GM11168 (cell line): ENCODE results near the gene FGF19.

Experiments used
- in situ Hi-C: fragments of 300-500 bp; cut with MboI; formaldehyde crosslinking; loops from one replicate; pipeline ENCODE4 v1.12.0; 2022; ENCODE audit warnings: low sequenced_read_pairs; ENCODE audit not compliant: unreplicated experiment

Gene FGF19

DNA sequence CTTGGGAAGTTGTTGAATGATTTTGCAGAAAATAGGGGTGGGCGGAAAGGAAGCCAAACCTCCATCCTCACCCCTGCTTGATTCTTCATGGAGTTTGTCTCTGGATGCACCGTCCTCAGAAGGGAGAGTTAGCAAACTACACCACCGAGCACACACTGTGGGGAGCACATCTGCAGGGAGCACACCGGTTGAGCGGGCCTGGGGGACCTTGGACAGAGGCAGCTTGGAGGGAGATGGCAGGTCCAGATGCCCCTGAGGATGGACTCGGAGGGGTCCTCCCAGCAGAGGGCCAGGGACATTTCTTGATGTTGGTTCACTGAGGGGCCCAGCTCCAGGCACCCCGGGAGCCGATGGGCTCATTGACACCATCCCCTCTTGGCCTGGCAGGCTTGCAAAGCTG lies 15.1 kb upstream of the FGF19 start:
- in situ Hi-C loops: no loop called here

DNA sequence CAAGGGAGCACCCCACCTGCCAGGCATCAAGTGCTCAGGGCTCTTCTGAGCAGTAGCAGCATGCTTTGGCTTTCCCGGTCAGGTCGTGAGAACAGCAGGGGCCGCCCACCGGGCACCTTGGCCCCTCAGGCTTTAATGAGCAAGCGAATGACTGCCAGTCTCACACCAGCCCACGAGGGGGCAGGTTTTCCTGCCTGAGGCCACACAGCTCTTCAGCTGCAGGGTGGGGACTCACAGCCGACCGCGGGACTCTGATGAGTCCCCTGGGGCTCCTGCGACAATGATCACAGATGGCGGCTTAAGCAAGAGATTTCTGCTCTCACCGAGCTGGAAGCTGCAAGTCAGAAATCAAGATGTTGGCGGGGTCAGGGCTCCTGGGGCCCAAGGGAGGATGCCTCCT lies 14.3 kb upstream of the FGF19 start:
- in situ Hi-C loops: no loop called here

GRCh38 chr11:69716891-69717747 lies 13.3 kb upstream of the FGF19 start:
- in situ Hi-C loops: no loop called here

DNA sequence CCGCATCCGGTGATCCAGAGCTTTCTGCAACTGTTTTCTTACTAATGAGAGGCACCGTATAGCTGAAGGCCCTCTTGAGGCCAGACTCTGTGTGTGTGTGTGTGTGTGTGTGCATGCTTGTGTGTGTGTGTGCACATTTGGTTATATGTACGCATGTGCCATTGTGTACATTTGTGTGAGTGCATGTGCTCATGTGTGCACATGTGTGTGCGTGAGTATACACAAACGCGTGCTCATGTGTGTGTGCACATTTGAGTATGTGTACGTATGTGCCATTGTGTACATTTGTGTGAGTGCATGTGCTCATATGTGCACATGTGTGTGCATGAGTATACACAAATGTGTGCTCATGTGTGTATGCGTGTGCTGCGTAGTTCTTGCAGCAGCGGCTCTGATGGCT lies 12.3 kb upstream of the FGF19 start:
- in situ Hi-C loops: no loop called here

DNA sequence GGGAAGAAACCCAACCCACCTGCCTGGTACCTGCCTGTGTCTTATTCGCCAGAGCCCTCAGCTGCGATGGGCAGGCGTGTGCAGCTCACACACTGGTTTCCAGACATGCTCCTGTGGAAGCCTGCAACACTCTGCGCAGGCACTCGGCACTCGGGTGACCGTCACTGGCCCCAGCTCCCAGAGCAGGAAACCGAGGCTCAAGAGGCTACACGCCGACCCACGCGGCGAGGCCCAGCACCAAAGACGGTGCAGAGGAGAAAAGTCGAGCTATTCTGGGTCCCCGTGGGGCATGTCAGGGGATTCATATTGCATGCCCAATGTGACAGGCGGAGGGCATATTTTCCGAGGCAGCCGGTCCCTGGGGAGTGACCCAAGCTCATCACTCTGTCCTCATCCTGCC lies 11.6 kb upstream of the FGF19 start:
- in situ Hi-C loops: no loop called here

DNA sequence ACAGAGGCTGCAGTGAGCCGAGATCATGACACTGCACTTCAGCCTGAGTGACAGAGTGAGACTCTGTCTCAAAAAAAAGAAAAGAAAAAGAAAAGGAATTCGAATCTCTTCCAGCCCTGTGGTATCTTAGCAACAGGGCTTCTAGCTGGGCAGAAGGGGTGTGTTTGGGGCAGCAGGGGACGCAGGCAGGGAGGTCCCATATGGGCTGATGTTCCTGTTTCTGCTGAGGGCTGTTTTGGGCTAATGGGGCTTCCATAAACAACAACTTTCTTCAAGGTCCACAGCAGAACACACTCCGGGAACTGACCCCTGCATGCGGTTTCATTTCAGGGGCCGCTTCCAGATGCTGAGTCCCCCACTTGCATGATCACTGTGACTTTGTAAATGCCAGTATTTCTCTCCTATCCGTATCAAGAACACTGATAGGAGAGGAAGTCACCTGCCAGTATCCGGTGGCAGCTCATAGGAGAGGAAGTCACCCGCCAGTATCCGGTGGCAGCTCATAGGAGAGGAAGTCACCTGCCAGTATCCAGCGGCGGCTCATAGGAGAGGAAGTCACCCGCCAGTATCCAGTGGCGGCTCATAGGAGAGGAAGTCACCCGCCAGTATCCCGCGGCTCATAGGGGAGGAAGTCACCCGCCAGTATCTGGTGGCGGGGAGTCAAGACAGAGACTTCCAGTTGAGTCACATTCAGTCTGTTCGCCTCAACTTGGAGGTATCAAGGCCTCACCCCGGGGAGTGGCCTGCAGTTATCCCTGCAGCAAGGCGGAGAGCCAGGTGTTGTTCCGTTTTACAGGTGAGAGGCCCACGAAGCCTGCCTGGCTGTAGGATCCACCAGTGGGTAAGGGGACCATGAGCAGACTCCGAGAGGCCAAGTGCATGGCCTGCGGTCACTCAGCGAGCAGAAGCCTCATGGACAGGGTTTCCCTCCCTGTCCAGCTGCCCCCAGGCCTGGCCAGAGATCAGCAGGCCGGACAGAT lies 8.3 kb upstream of the FGF19 start:
- in situ Hi-C loops: no loop called here

GRCh38 chr11:69708736-69709401 lies 5.0 kb upstream of the FGF19 start:
- in situ Hi-C loops: no loop called here

DNA sequence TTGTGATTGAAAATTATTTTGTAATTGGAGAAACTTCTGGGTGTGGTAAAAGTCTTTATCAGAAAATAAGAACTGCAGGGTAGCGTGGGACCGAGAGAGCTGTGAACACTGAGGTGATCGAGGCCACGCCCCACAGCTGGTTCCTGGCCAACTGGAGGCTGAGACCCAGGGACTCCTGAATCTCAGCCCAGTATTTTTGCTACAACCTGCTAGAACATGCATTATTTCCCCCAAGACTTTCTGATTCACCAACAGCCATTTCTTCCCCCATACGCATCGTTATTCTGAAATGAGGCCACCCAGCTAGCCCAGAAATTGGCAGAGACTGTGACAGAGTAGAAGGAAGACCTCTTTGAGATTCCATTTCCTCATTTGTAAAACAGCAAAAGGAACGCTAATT lies 3.4 kb upstream of the FGF19 start:
- in situ Hi-C loops: no loop called here

- in situ Hi-C loops: no loop called here
Observed at GRCh38 chr11:69705901-69706787, 2.3 kb upstream of the FGF19 start.

DNA sequence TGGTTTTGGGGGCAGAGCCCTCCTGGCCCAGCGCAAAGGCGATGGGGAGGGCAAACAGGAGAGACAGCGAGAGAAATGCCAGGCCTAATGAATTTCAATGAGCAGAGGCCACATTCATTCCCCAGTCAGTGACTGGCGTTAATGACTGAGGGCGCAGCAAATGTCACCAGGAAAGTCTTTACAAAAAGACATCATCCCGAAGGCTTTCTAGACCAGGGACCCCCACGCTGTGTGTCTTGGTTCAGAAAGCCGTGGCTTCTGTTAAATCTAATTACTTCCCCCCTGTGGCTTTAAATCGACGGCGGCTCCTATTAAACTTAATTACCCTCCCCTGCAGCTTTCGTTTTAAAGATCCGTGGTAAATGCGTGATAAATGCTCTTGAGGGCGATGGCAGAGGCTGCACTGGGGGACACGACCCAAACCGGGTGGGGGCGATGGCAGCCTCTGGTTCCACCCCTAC lies 1.6 kb upstream of the FGF19 start:
- in situ Hi-C loops: no loop called here

GRCh38 chr11:69704508-69705253 lies 859 bp upstream of the FGF19 start:
- in situ Hi-C loops: no loop called here

DNA sequence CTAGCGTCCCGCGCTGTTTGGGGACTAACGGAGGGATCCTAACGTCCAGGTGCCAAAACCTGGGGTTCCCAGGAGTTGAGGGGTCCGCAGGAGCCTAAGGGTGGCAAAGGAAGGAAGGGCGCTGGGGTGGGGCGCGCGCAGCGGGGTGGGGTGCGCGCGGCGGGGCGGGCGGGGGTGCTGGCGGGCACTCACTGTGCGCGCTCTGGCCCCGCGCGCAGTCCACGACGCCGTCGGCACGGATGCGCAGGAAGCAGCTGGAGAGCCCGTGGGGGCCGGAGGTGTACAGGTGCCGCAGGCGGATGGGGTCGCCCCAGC lies 412 bp downstream of the FGF19 start:
- in situ Hi-C loops: no loop called here

- in situ Hi-C loops: no loop called here
Observed at GRCh38 chr11:69702769-69703452, 911 bp downstream of the FGF19 start.

- in situ Hi-C loops: no loop called here
Observed at GRCh38 chr11:69702239-69702691, 1.6 kb downstream of the FGF19 start.

DNA sequence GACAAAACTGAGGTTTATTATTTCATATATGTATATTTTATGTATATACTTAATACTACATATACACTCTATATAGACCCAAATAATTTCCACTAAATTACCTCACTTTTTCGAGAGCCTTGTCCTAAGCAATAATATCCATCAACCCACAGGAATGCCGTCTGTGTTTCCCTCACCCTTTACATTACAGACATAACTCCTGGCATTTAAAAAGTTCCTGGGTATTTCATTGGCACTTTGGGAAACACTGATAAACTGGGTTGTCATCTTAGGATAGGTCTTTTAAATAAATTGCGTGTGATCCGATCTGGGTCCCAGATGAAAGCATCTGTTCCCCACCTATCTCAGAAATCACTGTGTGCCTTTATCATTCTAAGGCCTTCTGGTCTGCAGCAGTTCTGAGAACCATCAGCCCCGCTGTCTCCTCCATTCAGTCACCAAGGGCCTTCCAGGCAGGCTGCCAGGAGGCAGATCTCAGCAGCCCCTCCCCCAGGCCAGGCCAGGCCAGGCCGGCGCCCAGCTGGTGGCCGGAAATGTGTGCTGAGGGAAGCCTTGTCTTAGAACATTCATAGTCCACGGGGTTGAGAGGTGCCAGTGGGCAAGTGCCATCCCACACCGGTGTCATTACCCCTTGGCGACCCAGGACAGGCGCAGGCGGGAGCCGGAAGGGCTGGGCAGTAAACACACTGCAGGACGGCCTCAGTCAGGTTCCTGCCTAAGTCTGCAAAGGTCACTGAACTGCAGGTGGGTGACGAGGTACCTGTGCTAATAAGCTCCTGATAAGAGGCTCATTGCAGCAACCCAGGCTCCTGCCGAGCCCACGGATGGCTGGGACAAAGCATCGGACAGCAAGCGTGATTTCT lies 3.3 kb downstream of the FGF19 start:
- in situ Hi-C loops: no loop called here

GRCh38 chr11:69699213-69699612 lies 4.6 kb downstream of the FGF19 start:
- in situ Hi-C loops: loop anchor here (25.0 kb wide), 1 partner anchor 488 kb away; no protein-coding TSS in a partner anchor

DNA sequence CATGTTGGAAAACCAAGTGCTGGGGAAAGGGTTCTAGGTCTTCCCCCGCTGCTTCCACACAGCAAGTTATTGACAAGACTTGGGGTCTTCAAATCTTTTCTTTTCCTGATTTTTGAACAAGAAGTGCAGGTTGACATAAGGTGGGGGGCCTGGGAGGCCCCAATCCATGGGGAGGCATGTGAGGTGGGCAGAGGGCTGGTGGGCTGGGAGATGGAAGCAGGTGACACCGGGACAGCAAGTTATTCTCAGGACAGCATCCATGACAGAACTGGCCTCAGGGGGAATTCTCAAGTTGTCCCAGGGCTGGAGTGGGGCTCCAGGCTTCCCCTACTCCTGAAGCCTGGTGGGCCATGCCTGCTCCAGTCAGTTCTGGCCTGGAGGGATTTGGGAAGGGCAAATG lies 5.5 kb downstream of the FGF19 start:
- in situ Hi-C loops: loop anchor here (25.0 kb wide), 1 partner anchor 489 kb away; no protein-coding TSS in a partner anchor
